GM12878 (cell line): Measurements from ENCODE around the gene PLAC1.

Experiments
- BMI1 ChIP-seq: fragments of 450-650 bp; IDR thresholded peaks from 2 replicates; pipeline ENCODE4 v1.6.1; 2016; ENCODE audit warnings: mild to moderate bottlenecking, moderate library complexity, borderline replicate concordance
- CTCF ChIP-seq, 3 experiments: IDR thresholded peaks in 2 of 3; conservative IDR thresholded peaks in 1 of 3; 2 replicates each; pipeline ENCODE4 v1.5.1; 2011; ENCODE audit warnings: low read depth in 3 of 3, low read length in 3 of 3, mild to moderate bottlenecking in 3 of 3, control low read depth in 2 of 3, moderate library complexity in 2 of 3, inconsistent platforms in 1 of 3, mixed read lengths in 1 of 3; ENCODE audit not compliant: control insufficient read depth in 2 of 3, insufficient read depth in 1 of 3; ENCODE audit errors: extremely low read depth in 1 of 3
- JUND ChIP-seq: IDR thresholded peaks from 2 replicates; pipeline ENCODE4 v1.6.1; 2012; ENCODE audit warnings: low read depth, mild to moderate bottlenecking, low read length, improper control_type of control experiment, moderate library complexity
- MAX ChIP-seq: IDR thresholded peaks from 2 replicates; pipeline ENCODE4 v1.6.1; 2012; ENCODE audit warnings: low read depth, low read length, improper control_type of control experiment
- NRF1 ChIP-seq: conservative IDR thresholded peaks from 2 replicates; pipeline ENCODE4 v1.6.1; 2011; ENCODE audit warnings: mild to moderate bottlenecking, low read depth, low read length, improper control_type of control experiment
- POLR2AphosphoS2 ChIP-seq: IDR thresholded peaks from 2 replicates; pipeline ENCODE4 v1.6.1; 2011; ENCODE audit warnings: low read depth, mild to moderate bottlenecking, low read length, improper control_type of control experiment, moderate library complexity
- RELA ChIP-seq: fragments of 450-650 bp; IDR thresholded peaks from 2 replicates; pipeline ENCODE4 v1.8.0; 2014; ENCODE audit warnings: borderline replicate concordance; ENCODE audit not compliant: partially characterized antibody

DNA sequence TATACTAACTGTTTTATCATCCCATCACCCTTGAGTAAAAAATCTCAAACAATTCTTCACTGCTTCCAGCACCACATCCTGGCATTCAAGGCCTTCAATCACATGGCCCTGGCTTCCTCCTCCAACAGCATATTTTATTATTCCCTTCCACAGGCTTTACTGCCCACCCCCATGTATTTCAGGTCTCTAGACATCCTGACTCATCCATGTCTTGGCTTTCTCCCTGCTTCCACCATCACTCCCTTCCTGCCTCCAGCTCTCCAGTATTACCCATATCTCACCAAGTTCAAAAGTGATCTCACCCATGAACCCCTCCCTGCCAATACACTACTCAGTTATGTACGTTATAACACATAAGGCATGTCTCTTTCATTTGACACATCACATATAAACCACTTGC lies 34.7 kb upstream of the PLAC1 start:
- TF ChIP-seq MAX = no peak
- TF ChIP-seq CTCF (IDR thresholded peaks at IDR 0.05 in 2 of 3, conservative IDR thresholded peaks at IDR 0.05 in 1 of 3; ENCODE audit: control insufficient read depth in 2 of 3, extremely low read depth in 1 of 3, insufficient read depth in 1 of 3, low read depth in 3 of 3, low read length in 3 of 3) = no peak
- TF ChIP-seq RELA = no peak
- no peak for TF ChIP-seq NRF1
- TF ChIP-seq POLR2AphosphoS2 = no peak
- no peak for TF ChIP-seq BMI1
- TF ChIP-seq JUND = no peak
